HG03097 (cell line): ENCODE results near the gene PNMA1.

ENCODE experiments used
- ATAC-seq: cut with Tn5 transposase; IDR thresholded peaks from one replicate; pipeline ENCODE4 v1.9.1; 2021; ENCODE audit not compliant: unreplicated experiment, low FRiP score

The PNMA1 gene

GRCh38 chr14:73751157-73751691, 37.0 kb upstream of the PNMA1 start:
- ATAC-seq = no peak

- ATAC-seq = no peak
Observed at GRCh38 chr14:73750531-73750901, 36.3 kb upstream of the PNMA1 start.

- ATAC-seq = no peak
Observed at GRCh38 chr14:73749706-73750530, 35.7 kb upstream of the PNMA1 start.

GRCh38 chr14:73748858-73749357, 34.7 kb upstream of the PNMA1 start:
- ATAC-seq = no peak

GRCh38 chr14:73747379-73748211, 33.4 kb upstream of the PNMA1 start:
- no peak for ATAC-seq

- no peak for ATAC-seq
Observed at GRCh38 chr14:73746520-73747378, 32.6 kb upstream of the PNMA1 start.

- no peak for ATAC-seq
Observed at GRCh38 chr14:73745571-73746519, 31.7 kb upstream of the PNMA1 start.

GRCh38 chr14:73744874-73745529, 30.8 kb upstream of the PNMA1 start:
- ATAC-seq = no peak

- no peak for ATAC-seq
Observed at GRCh38 chr14:73744175-73744867, 30.1 kb upstream of the PNMA1 start.

- no peak for ATAC-seq
Observed at GRCh38 chr14:73743431-73743931, 29.3 kb upstream of the PNMA1 start.

GRCh38 chr14:73742520-73743238, 28.5 kb upstream of the PNMA1 start:
- no peak for ATAC-seq

GRCh38 chr14:73741876-73742519, 27.8 kb upstream of the PNMA1 start:
- no peak for ATAC-seq

GRCh38 chr14:73741386-73741875, 27.2 kb upstream of the PNMA1 start:
- ATAC-seq = no peak

GRCh38 chr14:73740618-73741326, 26.6 kb upstream of the PNMA1 start:
- no peak for ATAC-seq

GRCh38 chr14:73739899-73740617, 25.9 kb upstream of the PNMA1 start:
- no peak for ATAC-seq
